H1 (cell line): ENCODE data around the gene LGR4. TPM values are rescaled to one million over a fixed set of nuclear protein-coding genes. Genes with fewer than 3 reads are reported as not detected.

Experiments used
- EGR1 ChIP-seq: IDR thresholded peaks from 2 replicates; pipeline ENCODE4 v1.6.1; 2011; ENCODE audit warnings: low read depth, low read length, borderline replicate concordance
- JUND ChIP-seq: IDR thresholded peaks from 2 replicates; pipeline ENCODE4 v1.6.1; 2011; ENCODE audit warnings: mild to moderate bottlenecking, improper control_type of control experiment, low read length
- MAX ChIP-seq: IDR thresholded peaks from 2 replicates; pipeline ENCODE4 v1.6.1; 2012; ENCODE audit warnings: inconsistent platforms
- SAP30 ChIP-seq: fragments of 300-600 bp; sonication (generic); IDR thresholded peaks from 2 replicates; pipeline ENCODE4 v1.7.1; 2012; ENCODE audit warnings: low read length, moderate library complexity, mild to moderate bottlenecking, inconsistent platforms; ENCODE audit not compliant: insufficient read depth, insufficient replicate concordance
- SIRT6 ChIP-seq: IDR thresholded peaks from one replicate; pipeline ENCODE4 v1.7.1; 2012; ENCODE audit warnings: low read length, inconsistent platforms
- polyA plus RNA-seq, 7 experiments: library from polyadenylated mRNA; depleted of rRNA in 3 of 7; stranded (reverse) in 5 of 7; unstranded in 2 of 7; fragments of >200 nt in 5 of 7; fragments of 200-250 nt in 2 of 7; gene quantifications; 1 replicate in 5 of 7; 2 replicates in 1 of 7; 4 replicates in 1 of 7; pipeline versions ENCODE4 v1.2.1 to v1.2.3, GENCODE V29; 2011 to 2013; ENCODE audit warnings: missing spikeins in 2 of 7, mixed read lengths in 2 of 7
- total RNA-seq: library from RNA; stranded (reverse); fragmentation: NEBNext Ultra II Directional; extraction: Animal tissue kit (Norgen Biotek cat#: 25700); gene quantifications from 2 replicates; pipeline ENCODE4 v1.2.1, GENCODE V29; 2021

Gene LGR4
- total and polyA plus RNA-seq, 2 of the 8 experiments (the other 6 are each of a cell fraction or from before 2014, with no cell fraction given): 26.6 to 61.7 TPM

GRCh38 chr11:27497911-27498310 is 25.3 kb upstream of the LGR4 start (continued):
- TF ChIP-seq SIRT6 (no peak), SAP30 (no peak), JUND (no peak), EGR1 (no peak), MAX (no peak)
